Suprapubic skin (tissue), 4 donors: ENCODE data around the gene PCNT. TPM values are rescaled to one million over a fixed set of nuclear protein-coding genes. Genes with fewer than 3 reads are reported as not detected.

Experiments used
- DNase-seq, 2 donors: peaks; one replicate each; pipeline ENCODE4 v3.0.0-alpha.2; 2019; ENCODE audit warnings: low spot score in 2 of 2
- H3K27ac ChIP-seq: fragments of 200-600 bp; sonication (generic); one replicate; pipeline ENCODE4 v1.5.1; 2019
- H3K27me3 ChIP-seq: fragments of 200-600 bp; sonication (generic); one replicate; pipeline ENCODE4 v1.5.1; 2019
- H3K36me3 ChIP-seq: fragments of 200-600 bp; sonication (generic); one replicate; pipeline ENCODE4 v1.5.1; 2019
- H3K4me1 ChIP-seq: fragments of 200-600 bp; sonication (generic); one replicate; pipeline ENCODE4 v1.5.1; 2019
- H3K4me3 ChIP-seq: fragments of 200-600 bp; sonication (generic); one replicate; pipeline ENCODE4 v1.5.1; 2019; ENCODE audit warnings: mild to moderate bottlenecking
- H3K9me3 ChIP-seq: fragments of 200-600 bp; sonication (generic); one replicate; pipeline ENCODE4 v1.5.1; 2019
- EP300 ChIP-seq: sonication (generic); formaldehyde crosslinking; IDR thresholded peaks from one replicate; pipeline ENCODE4 v1.6.1; 2017; ENCODE audit warnings: antibody characterized with exemption
- POLR2A ChIP-seq, 2 donors: fragments of 450-650 bp; IDR thresholded peaks; one replicate each; pipeline ENCODE4 v1.6.1; 2017; ENCODE audit warnings: antibody characterized with exemption in 2 of 2, mild to moderate bottlenecking in 2 of 2, moderate library complexity in 2 of 2
- POLR2AphosphoS5 ChIP-seq, 3 donors: sonication (generic); formaldehyde crosslinking; IDR thresholded peaks; one replicate each; pipeline ENCODE4 v1.6.1; 2017; ENCODE audit warnings: antibody characterized with exemption in 3 of 3
- WGBS: methylation state at CpG from one replicate; pipeline ENCODE4 v1.1.5; 2018; 5-methylcytosine and 5-hydroxymethylcytosine counted together
- total RNA-seq, 4 donors: library from RNA; depleted of rRNA; stranded (reverse); fragments of >200 nt; gene quantifications; one replicate each; pipeline ENCODE4 v1.1.0, GENCODE V29; 2016
- TF ChIP-seq, protein P1 (sequence below), 2 donors: fragments of 200-600 bp in 1 of 2; fragments of 450-650 bp in 1 of 2; sonication (generic) in 1 of 2; IDR thresholded peaks; one replicate each; pipeline ENCODE4 v1.5.1; 2016 to 2019; ENCODE audit warnings: antibody characterized with exemption in 2 of 2, mild to moderate bottlenecking in 1 of 2, moderate library complexity in 1 of 2

Gene PCNT
- total RNA-seq, 4 donors from 2014 or later = 27.4 to 65.2 (median 47.0) TPM

DNA sequence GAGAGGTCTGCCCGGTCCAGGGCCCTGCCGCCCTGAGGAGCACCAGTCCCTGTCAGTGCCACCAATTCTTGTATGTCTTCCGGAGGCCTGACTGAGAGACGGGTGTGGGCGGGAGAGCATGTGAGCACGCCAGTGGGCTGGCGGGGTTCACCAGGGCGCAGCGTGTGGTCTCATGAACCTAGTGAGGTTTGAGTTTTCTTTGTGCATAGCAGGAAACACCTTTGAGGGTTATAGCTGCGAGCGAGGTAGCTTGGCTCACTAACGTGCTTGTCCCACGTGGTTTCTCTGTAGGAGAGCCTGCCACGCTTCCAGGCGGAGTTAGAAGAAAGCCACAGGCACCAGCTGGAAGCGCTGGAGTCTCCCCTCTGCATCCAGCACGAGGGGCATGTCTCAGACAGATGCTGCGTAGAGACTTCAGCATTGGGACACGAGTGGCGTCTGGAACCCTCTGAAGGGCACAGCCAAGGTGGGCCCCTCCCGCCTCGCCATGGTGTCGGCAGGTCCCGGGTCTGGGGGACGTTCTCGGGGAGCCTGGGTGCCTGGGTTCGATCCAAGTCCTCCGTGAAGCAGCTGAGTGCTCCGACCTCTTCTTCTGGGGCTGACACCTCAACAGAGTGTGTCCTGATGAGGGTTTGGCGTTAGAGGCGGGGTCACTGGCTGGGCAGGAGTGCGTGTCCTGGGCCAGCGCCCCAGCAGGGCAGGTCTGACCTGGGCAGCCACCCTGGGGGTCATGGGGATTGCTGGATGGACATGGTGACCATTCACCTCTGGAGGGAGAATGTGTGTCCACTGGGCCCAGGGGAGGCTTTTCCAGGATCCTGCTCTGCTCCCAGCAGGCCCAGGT lies 31.4 kb downstream of the PCNT start:
- Histone ChIP-seq H3K9me3 (no peaks in the 10 kb centered on the region), H3K27ac (no peak overlapping the region), H3K36me3 (peaks cover 90% of the 10 kb centered on the region), H3K27me3 (no peaks in the 10 kb centered on the region), H3K4me3 (no peak overlapping the region), H3K4me1 (no peaks in the 10 kb centered on the region)
- DNase-seq = no peak
- no peak for TF ChIP-seq POLR2AphosphoS5 (IDR thresholded peaks at IDR 0.05)
- TF ChIP-seq POLR2A (IDR thresholded peaks at IDR 0.05) = no peak
- TF ChIP-seq, protein P1, sequence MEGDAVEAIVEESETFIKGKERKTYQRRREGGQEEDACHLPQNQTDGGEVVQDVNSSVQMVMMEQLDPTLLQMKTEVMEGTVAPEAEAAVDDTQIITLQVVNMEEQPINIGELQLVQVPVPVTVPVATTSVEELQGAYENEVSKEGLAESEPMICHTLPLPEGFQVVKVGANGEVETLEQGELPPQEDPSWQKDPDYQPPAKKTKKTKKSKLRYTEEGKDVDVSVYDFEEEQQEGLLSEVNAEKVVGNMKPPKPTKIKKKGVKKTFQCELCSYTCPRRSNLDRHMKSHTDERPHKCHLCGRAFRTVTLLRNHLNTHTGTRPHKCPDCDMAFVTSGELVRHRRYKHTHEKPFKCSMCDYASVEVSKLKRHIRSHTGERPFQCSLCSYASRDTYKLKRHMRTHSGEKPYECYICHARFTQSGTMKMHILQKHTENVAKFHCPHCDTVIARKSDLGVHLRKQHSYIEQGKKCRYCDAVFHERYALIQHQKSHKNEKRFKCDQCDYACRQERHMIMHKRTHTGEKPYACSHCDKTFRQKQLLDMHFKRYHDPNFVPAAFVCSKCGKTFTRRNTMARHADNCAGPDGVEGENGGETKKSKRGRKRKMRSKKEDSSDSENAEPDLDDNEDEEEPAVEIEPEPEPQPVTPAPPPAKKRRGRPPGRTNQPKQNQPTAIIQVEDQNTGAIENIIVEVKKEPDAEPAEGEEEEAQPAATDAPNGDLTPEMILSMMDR (IDR thresholded peaks at IDR 0.05) = no peak
- no peak for TF ChIP-seq EP300
- no CpG with 5 or more reads among the region's 33 CpGs for WGBS

DNA sequence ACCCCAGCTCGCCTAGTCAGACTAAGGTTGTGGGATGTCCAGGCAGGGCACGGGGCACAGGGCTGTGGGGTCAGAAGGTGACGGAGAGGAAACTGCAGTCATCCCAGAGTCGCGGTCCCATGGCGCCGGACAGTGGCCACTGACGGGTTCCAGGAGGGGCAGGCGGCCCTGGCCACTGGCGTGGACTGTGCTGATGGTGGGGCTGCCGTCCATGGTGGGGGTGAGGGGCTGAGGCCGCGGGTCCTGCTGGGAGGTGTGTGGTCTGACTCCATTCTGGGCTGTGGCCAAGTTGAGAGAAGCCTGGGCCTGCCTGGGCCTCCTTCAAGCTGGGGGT lies 32.0 kb downstream of the PCNT start:
- no peak for DNase-seq

DNA sequence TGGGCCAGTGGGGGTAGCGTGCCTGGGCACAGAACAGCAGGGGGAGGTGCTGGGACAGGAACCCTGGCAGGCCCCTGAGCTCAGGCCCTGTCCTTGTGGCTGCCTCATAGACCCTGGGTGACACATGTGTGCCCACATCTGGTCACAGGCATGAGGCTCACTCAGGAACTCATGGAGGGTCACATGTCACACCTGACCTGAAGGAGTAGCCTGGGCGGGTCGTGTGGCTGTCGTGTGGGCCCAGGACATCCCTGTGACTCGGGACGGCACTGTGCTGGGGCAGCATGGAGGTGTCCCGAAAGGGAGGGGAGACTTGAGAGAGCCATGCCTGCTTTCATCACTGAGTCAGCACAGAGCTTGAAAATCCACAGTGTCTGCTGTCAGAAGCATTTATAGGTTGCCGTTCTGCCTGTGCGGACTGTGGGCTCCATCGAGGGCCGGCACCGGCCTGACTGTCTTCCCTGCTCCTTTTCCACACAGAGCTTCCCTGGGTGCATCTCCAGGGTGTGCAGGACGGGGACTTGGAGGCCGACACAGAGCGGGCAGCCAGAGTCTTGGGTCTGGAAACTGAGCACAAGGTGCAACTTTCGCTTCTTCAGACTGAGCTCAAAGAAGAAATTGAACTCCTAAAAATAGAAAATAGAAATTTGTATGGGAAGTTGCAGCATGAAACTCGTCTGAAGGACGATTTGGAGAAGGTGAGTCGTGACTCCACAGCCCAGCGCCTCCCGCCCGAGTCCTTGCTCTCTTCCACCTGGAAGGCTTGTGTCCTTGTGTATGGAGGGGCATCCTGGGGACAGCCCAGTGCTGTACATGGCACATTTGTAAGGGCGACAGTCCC lies 32.8 kb downstream of the PCNT start:
- Histone ChIP-seq H3K9me3 (no peaks in the 10 kb centered on the region), H3K36me3 (peaks cover 90% of the 10 kb centered on the region), H3K4me1 (no peaks in the 10 kb centered on the region), H3K27me3 (no peaks in the 10 kb centered on the region), H3K27ac (no peak overlapping the region), H3K4me3 (no peak overlapping the region)
- no peak for DNase-seq
- 94% methylated on average over 16 of the region's 23 CpGs for WGBS
- TF ChIP-seq POLR2AphosphoS5 (IDR thresholded peaks at IDR 0.05) = no peak
- no peak for TF ChIP-seq EP300
- TF ChIP-seq POLR2A (IDR thresholded peaks at IDR 0.05) = no peak
- TF ChIP-seq, protein P1 (IDR thresholded peaks at IDR 0.05) = no peak

More for the DNA sequence above, 32.0 kb downstream of the PCNT start:
- H3K4me3 ChIP-seq = no peak overlapping the region
- TF ChIP-seq POLR2AphosphoS5 (IDR thresholded peaks at IDR 0.05) (no peak), EP300 (no peak), POLR2A (IDR thresholded peaks at IDR 0.05) (no peak)
- H3K27me3 ChIP-seq = no peaks in the 10 kb centered on the region
- WGBS = 94% methylated on average over 10 of the region's 13 CpGs
- H3K9me3 ChIP-seq = no peaks in the 10 kb centered on the region
- no peaks in the 10 kb centered on the region for H3K4me1 ChIP-seq
- H3K36me3 ChIP-seq = peaks cover 90% of the 10 kb centered on the region
- no peak overlapping the region for H3K27ac ChIP-seq

DNA sequence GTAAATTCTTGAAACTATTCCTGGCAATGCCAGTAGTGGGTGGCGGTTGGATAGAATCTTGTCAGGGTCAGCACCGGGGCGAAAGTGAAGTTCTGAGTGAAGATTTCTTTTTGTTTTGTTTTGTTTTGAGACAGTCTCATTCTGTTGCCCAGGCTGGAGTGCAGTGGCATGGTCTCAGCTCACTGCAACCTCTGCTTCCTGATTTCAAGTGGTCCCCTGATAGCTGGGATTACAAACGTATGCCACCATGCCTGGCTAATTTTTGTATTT lies 33.3 kb downstream of the PCNT start:
- no peaks in the 10 kb centered on the region for H3K9me3 ChIP-seq
- H3K27ac ChIP-seq = no peak overlapping the region
- no peak for DNase-seq
- TF ChIP-seq POLR2A (IDR thresholded peaks at IDR 0.05) = no peak
- TF ChIP-seq, protein P1 (IDR thresholded peaks at IDR 0.05) = no peak
- no peak for TF ChIP-seq EP300
- TF ChIP-seq POLR2AphosphoS5 (IDR thresholded peaks at IDR 0.05) = no peak
- H3K4me3 ChIP-seq = no peak overlapping the region
- peaks cover 90% of the 10 kb centered on the region for H3K36me3 ChIP-seq
- H3K27me3 ChIP-seq = no peaks in the 10 kb centered on the region
- no peaks in the 10 kb centered on the region for H3K4me1 ChIP-seq
- WGBS = 83% methylated on average over 4 of the region's 4 CpGs

DNA sequence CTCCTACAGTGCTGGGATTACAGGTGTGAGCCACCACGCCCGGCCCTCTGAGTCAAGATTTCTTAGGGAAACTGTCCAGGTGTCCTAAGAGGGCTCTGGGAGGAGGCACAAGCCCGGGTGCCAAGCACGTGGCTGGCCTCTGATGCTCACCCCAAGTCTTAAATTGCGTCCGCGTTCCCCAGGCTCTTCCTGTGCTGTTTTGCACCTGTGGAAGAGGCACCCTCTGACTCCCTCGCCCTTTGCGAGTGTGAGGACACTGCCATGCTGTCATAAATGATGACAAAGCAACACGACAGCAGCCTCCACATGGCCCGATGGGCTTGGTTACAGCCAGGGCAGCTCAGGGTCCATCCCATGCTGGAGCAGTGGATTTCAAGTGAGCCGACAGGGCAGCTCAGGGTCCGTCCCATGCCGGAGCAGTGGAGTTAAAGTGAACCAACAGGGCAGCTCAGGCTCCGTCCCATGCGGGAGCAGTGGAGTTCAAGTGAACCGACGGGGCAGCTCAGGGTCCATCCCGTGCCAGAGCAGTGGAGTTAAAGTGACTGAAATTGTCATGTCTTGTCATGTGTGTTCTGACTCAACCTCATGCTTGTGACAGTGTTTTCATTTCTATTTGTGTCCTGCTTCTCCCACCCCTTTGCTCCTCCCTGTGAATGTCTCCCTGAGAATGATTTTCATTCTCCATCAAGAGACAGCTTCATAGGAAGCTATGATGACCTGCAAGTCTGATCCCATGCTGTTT lies 33.9 kb downstream of the PCNT start:
- peaks cover 86% of the 10 kb centered on the region for H3K36me3 ChIP-seq
- TF ChIP-seq, protein P1 (IDR thresholded peaks at IDR 0.05) = no peak
- TF ChIP-seq POLR2AphosphoS5 (IDR thresholded peaks at IDR 0.05) (no peak), POLR2A (IDR thresholded peaks at IDR 0.05) (no peak)
- H3K4me1 ChIP-seq = no peaks in the 10 kb centered on the region
- DNase-seq = no peak
- no peak overlapping the region for H3K27ac ChIP-seq
- no peaks in the 10 kb centered on the region for H3K9me3 ChIP-seq
- WGBS = 92% methylated on average over 14 of the region's 19 CpGs
- no peaks in the 10 kb centered on the region for H3K27me3 ChIP-seq
- H3K4me3 ChIP-seq = no peak overlapping the region
